BJ (cell line): ENCODE results near the gene CTIF. TPM values are rescaled to one million over a fixed set of nuclear protein-coding genes. Genes with fewer than 3 reads are reported as not detected.

ENCODE experiments used
- CTCF ChIA-PET: fragments of 350-600 bp; formaldehyde crosslinking; extraction: SDS; loops from one replicate; lab custom pipeline; 2021; ENCODE audit warnings: antibody characterized with exemption, inconsistent platforms; lab: Yijun Ruan, JAX
- POLR2A ChIA-PET: fragments of 300-600 bp; sonication (Branson Sonifier 250); formaldehyde crosslinking; extraction: SDS; loops from one replicate; lab custom pipeline; 2021; ENCODE audit warnings: antibody characterized with exemption; lab: Charles Lee
- DNase-seq: peaks from one replicate; pipeline ENCODE4 v3.0.0-alpha.2; 2011; ENCODE audit warnings: low read depth
- H3K27me3 ChIP-seq: 2 replicates; pipeline ENCODE4 v1.6.0; 2011; ENCODE audit warnings: low read length; ENCODE audit not compliant: control insufficient read depth, insufficient read depth
- H3K36me3 ChIP-seq: 2 replicates; pipeline ENCODE4 v1.5.1; 2011; ENCODE audit warnings: low read length; ENCODE audit not compliant: control insufficient read depth, insufficient read depth
- H3K4me3 ChIP-seq: 2 replicates; pipeline ENCODE4 v1.5.1; 2011; ENCODE audit warnings: low read depth, mild to moderate bottlenecking, control low read depth, low read length
- polyA plus RNA-seq: library from polyadenylated mRNA; depleted of rRNA; stranded (reverse); fragments of >200 nt; gene quantifications from 2 replicates; pipeline ENCODE4 v1.2.3, GENCODE V29; 2011
- TF ChIP-seq, protein P1 (sequence below): IDR thresholded peaks from 2 replicates; pipeline ENCODE4 v1.5.1; 2011; ENCODE audit warnings: low read depth, mild to moderate bottlenecking, control low read depth, inconsistent platforms, low read length, moderate library complexity; ENCODE audit not compliant: insufficient read depth

The CTIF gene
- polyA plus RNA-seq, 1 experiment = 105 TPM

DNA sequence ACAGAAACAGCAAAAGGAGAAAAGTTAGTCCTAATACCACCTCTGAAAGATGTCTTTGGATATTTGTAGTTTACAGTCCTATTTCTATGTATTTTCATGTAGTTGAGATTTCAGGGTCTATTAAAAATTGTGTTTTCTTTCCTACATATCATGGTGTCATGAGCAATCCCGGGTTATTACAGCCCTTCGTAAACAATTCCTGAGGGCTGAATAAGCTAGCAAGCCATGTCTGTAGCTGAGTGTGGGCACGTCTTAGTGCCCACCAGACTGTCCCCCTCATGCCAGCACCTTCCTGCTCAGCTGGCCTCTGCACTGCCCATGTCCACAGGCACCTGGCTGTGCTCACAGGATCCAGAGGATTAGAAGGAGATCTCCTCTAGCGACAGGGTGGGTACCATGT is 60.6 kb downstream of the CTIF start:
- ChIA-PET CTCF (interaction anchor here (1.2 kb wide), 1 partner anchor 35 kb away, joined by 3 read pairs; no protein-coding TSS in a partner anchor), POLR2A (no interaction called here)
- no peak for DNase-seq
- H3K27me3 ChIP-seq = no peaks in the 10 kb centered on the region
- TF ChIP-seq, protein P1, sequence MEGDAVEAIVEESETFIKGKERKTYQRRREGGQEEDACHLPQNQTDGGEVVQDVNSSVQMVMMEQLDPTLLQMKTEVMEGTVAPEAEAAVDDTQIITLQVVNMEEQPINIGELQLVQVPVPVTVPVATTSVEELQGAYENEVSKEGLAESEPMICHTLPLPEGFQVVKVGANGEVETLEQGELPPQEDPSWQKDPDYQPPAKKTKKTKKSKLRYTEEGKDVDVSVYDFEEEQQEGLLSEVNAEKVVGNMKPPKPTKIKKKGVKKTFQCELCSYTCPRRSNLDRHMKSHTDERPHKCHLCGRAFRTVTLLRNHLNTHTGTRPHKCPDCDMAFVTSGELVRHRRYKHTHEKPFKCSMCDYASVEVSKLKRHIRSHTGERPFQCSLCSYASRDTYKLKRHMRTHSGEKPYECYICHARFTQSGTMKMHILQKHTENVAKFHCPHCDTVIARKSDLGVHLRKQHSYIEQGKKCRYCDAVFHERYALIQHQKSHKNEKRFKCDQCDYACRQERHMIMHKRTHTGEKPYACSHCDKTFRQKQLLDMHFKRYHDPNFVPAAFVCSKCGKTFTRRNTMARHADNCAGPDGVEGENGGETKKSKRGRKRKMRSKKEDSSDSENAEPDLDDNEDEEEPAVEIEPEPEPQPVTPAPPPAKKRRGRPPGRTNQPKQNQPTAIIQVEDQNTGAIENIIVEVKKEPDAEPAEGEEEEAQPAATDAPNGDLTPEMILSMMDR = no peak
- peaks cover 9% of the 10 kb centered on the region for H3K36me3 ChIP-seq
- H3K4me3 ChIP-seq = no peak overlapping the region

DNA sequence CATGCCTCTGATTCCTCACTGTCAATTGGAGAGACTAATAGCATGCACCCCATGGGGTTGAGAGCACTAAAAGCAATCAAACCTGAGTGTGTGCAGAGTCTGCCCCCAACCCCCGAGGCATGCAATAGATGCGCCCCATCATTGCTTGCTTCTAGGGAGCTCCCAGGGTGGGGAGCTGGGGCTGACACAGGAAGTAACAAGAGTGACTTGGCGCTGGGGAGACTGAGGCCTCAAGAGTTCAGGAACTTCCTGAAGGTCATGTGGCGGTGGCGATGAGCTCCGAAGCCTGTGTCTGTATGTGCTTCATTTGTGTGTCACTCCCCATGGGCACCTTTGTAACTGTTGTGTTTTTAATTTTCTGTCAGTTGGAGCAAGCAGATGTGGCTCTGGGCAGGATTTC is 61.2 kb downstream of the CTIF start:
- TF ChIP-seq, protein P1 = no peak

DNA sequence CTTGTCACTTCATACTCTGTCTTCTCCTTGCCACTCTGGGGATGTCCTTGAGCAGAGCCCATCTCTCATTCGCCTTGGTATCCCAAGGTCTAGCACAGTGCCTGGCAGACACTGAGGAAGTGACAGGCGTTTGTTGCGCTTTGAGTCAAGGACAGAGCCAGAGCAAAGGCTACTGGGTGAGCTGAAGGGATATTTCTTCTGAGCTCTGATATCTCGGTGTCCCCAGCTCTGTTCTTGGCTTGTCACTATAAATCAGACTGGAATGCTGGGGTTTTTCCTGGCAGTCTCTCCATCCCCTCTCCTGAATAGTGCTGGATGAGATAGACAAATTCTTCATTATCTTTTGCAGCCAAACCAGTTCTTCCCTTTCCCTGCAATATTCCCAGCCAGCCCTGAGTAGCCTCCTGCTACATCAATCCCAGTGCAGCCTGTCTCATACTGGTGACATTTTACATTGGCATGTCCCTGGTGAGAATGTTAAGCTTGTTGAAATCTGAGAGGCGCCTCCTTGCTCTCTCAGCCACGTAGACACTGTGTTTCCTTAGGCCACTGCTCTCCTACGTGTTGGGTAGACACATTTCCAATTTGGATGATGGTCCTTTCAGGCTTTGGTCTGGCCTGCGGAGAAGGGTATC is 61.7 kb downstream of the CTIF start:
- Histone ChIP-seq H3K27me3 (no peaks in the 10 kb centered on the region), H3K4me3 (no peak overlapping the region), H3K36me3 (peaks cover 5% of the 10 kb centered on the region)
- ChIA-PET CTCF (no interaction called here), POLR2A (no interaction called here)
- no peak for DNase-seq
- TF ChIP-seq, protein P1 = no peak

More for the DNA sequence above, 61.2 kb downstream of the CTIF start:
- no peaks in the 10 kb centered on the region for H3K27me3 ChIP-seq
- peaks cover 6% of the 10 kb centered on the region for H3K36me3 ChIP-seq
- no peak overlapping the region for H3K4me3 ChIP-seq
- no peak for DNase-seq
- ChIA-PET POLR2A (no interaction called here), CTCF (no interaction called here)

DNA sequence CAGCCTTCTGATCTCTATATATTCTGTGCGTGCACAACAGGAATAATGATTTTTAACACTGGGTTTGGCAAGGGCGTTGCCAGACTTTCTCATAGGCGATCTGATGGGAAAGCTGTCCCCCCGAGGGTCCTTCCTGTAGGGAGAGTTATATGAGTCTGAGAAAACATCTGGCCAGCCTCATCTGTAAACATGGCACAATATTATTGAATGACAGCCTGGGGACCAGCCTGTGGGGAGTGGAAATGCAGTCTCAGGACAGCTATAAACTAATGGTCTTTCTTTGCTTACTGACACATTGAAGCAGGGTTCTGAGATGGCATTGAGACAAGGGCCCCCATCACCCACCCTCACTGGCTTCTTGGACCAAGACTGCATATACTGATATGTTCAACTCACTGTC is 62.5 kb downstream of the CTIF start:
- CTCF ChIA-PET = no interaction called here
- no peak for DNase-seq
- POLR2A ChIA-PET = no interaction called here

DNA sequence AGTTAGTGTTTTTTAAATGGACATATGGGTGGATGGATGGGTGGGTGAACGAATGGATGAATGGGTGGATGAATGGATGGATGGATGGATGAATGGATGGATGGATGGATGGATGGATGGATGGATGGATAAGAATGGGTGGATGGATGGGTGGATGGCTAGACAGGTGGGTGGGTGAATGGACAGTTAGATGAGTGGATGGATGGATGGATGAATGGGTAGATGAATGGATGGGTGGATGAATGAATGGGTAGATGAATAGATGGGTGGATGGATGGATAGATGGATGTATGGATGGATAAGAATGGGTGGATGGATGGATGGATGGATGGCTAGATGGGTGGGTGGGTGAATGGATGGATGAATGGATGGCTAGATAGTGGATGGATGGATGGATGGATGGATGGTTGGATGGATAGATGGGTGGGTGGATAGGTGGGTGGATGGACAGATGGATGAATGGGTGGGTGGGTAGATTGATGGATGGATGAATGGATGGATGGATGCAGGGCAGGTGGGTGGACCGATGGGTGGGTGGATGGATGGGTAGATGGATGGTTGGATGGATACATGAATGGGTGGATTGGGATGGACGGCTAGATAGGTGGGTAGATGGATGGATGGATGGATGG is 64.0 kb downstream of the CTIF start:
- TF ChIP-seq, protein P1 = no peak
- ChIA-PET POLR2A (no interaction called here), CTCF (interaction anchor here (0.9 to 1.5 kb wide), 2 partner anchors 35 to 127 kb away, joined by 3 to 5 read pairs; no protein-coding TSS in a partner anchor)
- H3K36me3 ChIP-seq = peaks cover 4% of the 10 kb centered on the region
- no peak overlapping the region for H3K4me3 ChIP-seq
- no peak for DNase-seq
- no peaks in the 10 kb centered on the region for H3K27me3 ChIP-seq

More for the DNA sequence above, 62.5 kb downstream of the CTIF start:
- Histone ChIP-seq H3K36me3 (peaks cover 4% of the 10 kb centered on the region), H3K4me3 (no peak overlapping the region), H3K27me3 (no peaks in the 10 kb centered on the region)
- TF ChIP-seq, protein P1 = no peak
